ENCODE results near the gene DPP7. TPM values are rescaled to one million over a fixed set of nuclear protein-coding genes. Genes with fewer than 3 reads are reported as not detected.

Gene DPP7
- total RNA-seq, 1 donor from 2014 or later, result 251 TPM

Other genes starting within 250 kb of the DPP7 start
- gene EDF1, start 248.4 kb downstream of the DPP7 start, total RNA-seq, result 428 and 445 TPM in 2 replicates
- gene TRAF2, start 228.2 kb downstream of the DPP7 start, total RNA-seq, result 80.6 and 85.0 TPM in 2 replicates
- gene FBXW5, start 170.0 kb downstream of the DPP7 start, total RNA-seq, result 117 and 119 TPM in 2 replicates
- gene C8G, start 169.5 kb downstream of the DPP7 start, total RNA-seq, result 3.1 and 4.2 TPM in 2 replicates
- gene LCN12, start 162.5 kb downstream of the DPP7 start, total RNA-seq, result 3.2 and 3.8 TPM in 2 replicates
- 5.2 and 5.3 TPM in 2 replicates for gene PTGDS, start 137.2 kb downstream of the DPP7 start, total RNA-seq
- gene LCNL1, start 131.7 kb downstream of the DPP7 start, total RNA-seq, result not detected in 2 replicates
- 79.8 and 84.2 TPM in 2 replicates for gene PAXX, start 122.3 kb downstream of the DPP7 start, total RNA-seq
- gene CLIC3, start 118.2 kb downstream of the DPP7 start, total RNA-seq, result 1.4 and 1.8 TPM in 2 replicates
- gene ABCA2, start 86.5 kb downstream of the DPP7 start, total RNA-seq, result 30.0 and 33.9 TPM in 2 replicates
- 1.7 and 1.9 TPM in 2 replicates for gene FUT7, start 82.6 kb downstream of the DPP7 start, total RNA-seq
- 56.7 and 57.3 TPM in 2 replicates for gene NPDC1, start 68.6 kb downstream of the DPP7 start, total RNA-seq
- gene ENTPD2, start 60.7 kb downstream of the DPP7 start, total RNA-seq, result not detected in 2 replicates
- gene SAPCD2, start 44.2 kb downstream of the DPP7 start, total RNA-seq, result 19.7 and 21.1 TPM in 2 replicates
- gene UAP1L1, start 37.2 kb downstream of the DPP7 start, total RNA-seq, result 15.1 and 15.7 TPM in 2 replicates
- 50.4 and 54.3 TPM in 2 replicates for gene MAN1B1, start 27.7 kb downstream of the DPP7 start, total RNA-seq
- 0.15 and 0.37 TPM in 2 replicates for gene GRIN1, start 24.4 kb upstream of the DPP7 start, total RNA-seq
- gene LRRC26, start 55.3 kb upstream of the DPP7 start, total RNA-seq, result not detected in 2 replicates
- not detected in 2 replicates for gene TMEM210, start 57.3 kb upstream of the DPP7 start, total RNA-seq
- gene ANAPC2, start 73.8 kb upstream of the DPP7 start, total RNA-seq, result 77.0 and 77.9 TPM in 2 replicates
- gene SSNA1, start 73.9 kb upstream of the DPP7 start, total RNA-seq, result 88.4 and 88.8 TPM in 2 replicates
- gene TPRN, start 86.0 kb upstream of the DPP7 start, total RNA-seq, result 9.5 and 9.9 TPM in 2 replicates
- gene TMEM203, start 90.9 kb upstream of the DPP7 start, total RNA-seq, result 29.4 and 30.7 TPM in 2 replicates
- 40.9 and 45.3 TPM in 2 replicates for gene NDOR1, start 91.0 kb upstream of the DPP7 start, total RNA-seq
- 4.3 and 5.0 TPM in 2 replicates for gene RNF208, start 107.5 kb upstream of the DPP7 start, total RNA-seq
- 0.27 TPM in 2 replicates for gene CYSRT1, start 110.4 kb upstream of the DPP7 start, total RNA-seq
- not detected in 2 replicates for gene RNF224, start 112.8 kb upstream of the DPP7 start, total RNA-seq
- gene SLC34A3, start 116.2 kb upstream of the DPP7 start, total RNA-seq, result not detected in 2 replicates
- gene TUBB4B, start 126.6 kb upstream of the DPP7 start, total RNA-seq, result 275 and 280 TPM in 2 replicates
- 0.27 TPM in 1 of 2 replicates, not detected in the other for gene STPG3, start 136.6 kb upstream of the DPP7 start, total RNA-seq
- 64.6 and 66.9 TPM in 2 replicates for gene NELFB, start 140.6 kb upstream of the DPP7 start, total RNA-seq
- gene TOR4A, start 163.0 kb upstream of the DPP7 start, total RNA-seq, result 16.8 and 16.9 TPM in 2 replicates
- gene NRARP, start 187.5 kb upstream of the DPP7 start, total RNA-seq, result 1.5 and 1.8 TPM in 2 replicates